GOT3 (cell line): ENCODE results near the gene OPHN1.
"Not testable (repeated sequence)": the region's sequence is repeated elsewhere in the genome, so short reads cannot be mapped to it uniquely, and the experiment has no call there.

Source experiments
- DNase-seq: peaks from one replicate; lab custom pipeline; 2025; ENCODE audit warnings: mixed read lengths; lab: John Stamatoyannopoulos, UW

Gene OPHN1

GRCh38 chrX:68422478-68422877 is 10.8 kb downstream of the OPHN1 start:
- DNase-seq = no peak

- no peak for DNase-seq
These were observed 11.7 kb downstream of the OPHN1 start for GRCh38 chrX:68421636-68422035.

GRCh38 chrX:68420559-68420958 is 12.7 kb downstream of the OPHN1 start:
- no peak for DNase-seq

GRCh38 chrX:68419975-68420374 is 13.3 kb downstream of the OPHN1 start:
- DNase-seq = no peak

GRCh38 chrX:68417651-68418050 is 15.6 kb downstream of the OPHN1 start:
- DNase-seq = no peak

- no peak for DNase-seq
These were observed 16.7 kb downstream of the OPHN1 start for GRCh38 chrX:68416592-68416991.

GRCh38 chrX:68415316-68415715 is 18.0 kb downstream of the OPHN1 start:
- DNase-seq = no peak

GRCh38 chrX:68413254-68413653 is 20.0 kb downstream of the OPHN1 start:
- DNase-seq = no peak

- no peak for DNase-seq
These were observed 21.6 kb downstream of the OPHN1 start for GRCh38 chrX:68411729-68412128.

- no peak for DNase-seq
These were observed 24.1 kb downstream of the OPHN1 start for GRCh38 chrX:68409194-68409593.

GRCh38 chrX:68403522-68403921 is 29.8 kb downstream of the OPHN1 start:
- DNase-seq = no peak

GRCh38 chrX:68403038-68403437 is 30.3 kb downstream of the OPHN1 start:
- DNase-seq = no peak

GRCh38 chrX:68402094-68402493 is 31.2 kb downstream of the OPHN1 start:
- no peak for DNase-seq

GRCh38 chrX:68398291-68398690 is 35.0 kb downstream of the OPHN1 start:
- DNase-seq = no peak

- DNase-seq = no peak
These were observed 36.3 kb downstream of the OPHN1 start for GRCh38 chrX:68396953-68397352.

- DNase-seq = not testable (repeated sequence)
These were observed 43.8 kb downstream of the OPHN1 start for GRCh38 chrX:68389419-68389960.

- no peak for DNase-seq
These were observed 45.5 kb downstream of the OPHN1 start for GRCh38 chrX:68387776-68388175.

- DNase-seq = no peak
These were observed 49.8 kb downstream of the OPHN1 start for GRCh38 chrX:68383540-68383939.

- DNase-seq = not testable (repeated sequence)
These were observed 55.7 kb downstream of the OPHN1 start for GRCh38 chrX:68377579-68377978.

GRCh38 chrX:68376373-68376772 is 56.9 kb downstream of the OPHN1 start:
- no peak for DNase-seq

GRCh38 chrX:68375803-68376202 is 57.5 kb downstream of the OPHN1 start:
- DNase-seq = no peak

- no peak for DNase-seq
These were observed 60.6 kb downstream of the OPHN1 start for GRCh38 chrX:68372665-68373064.

- DNase-seq = no peak
These were observed 63.7 kb downstream of the OPHN1 start for GRCh38 chrX:68369559-68369958.

GRCh38 chrX:68365341-68365740 is 68.0 kb downstream of the OPHN1 start:
- DNase-seq = no peak

GRCh38 chrX:68363984-68364383 is 69.3 kb downstream of the OPHN1 start:
- DNase-seq = no peak
